Gastroesophageal sphincter (tissue), 3 donors: ENCODE data around the gene LEMD1.

Experiments
- POLR2A ChIP-seq, 2 donors: fragments of 450-650 bp; IDR thresholded peaks; one replicate each; pipeline ENCODE4 v1.6.1; 2017; ENCODE audit warnings: antibody characterized with exemption in 2 of 2, mild to moderate bottlenecking in 2 of 2, moderate library complexity in 1 of 2
- POLR2AphosphoS5 ChIP-seq: sonication (generic); formaldehyde crosslinking; IDR thresholded peaks from one replicate; pipeline ENCODE4 v1.6.1; 2017; ENCODE audit warnings: antibody characterized with exemption
- TF ChIP-seq, protein P1 (sequence below), 4 experiments: fragments of 200-600 bp in 2 of 4; fragments of 450-650 bp in 2 of 4; sonication (generic) in 1 of 4; IDR thresholded peaks; one replicate each; pipeline ENCODE4 v1.5.1; 2017 to 2019; ENCODE audit warnings: antibody characterized with exemption in 4 of 4, mild to moderate bottlenecking in 2 of 4, moderate library complexity in 2 of 4

- TF ChIP-seq, protein P1, sequence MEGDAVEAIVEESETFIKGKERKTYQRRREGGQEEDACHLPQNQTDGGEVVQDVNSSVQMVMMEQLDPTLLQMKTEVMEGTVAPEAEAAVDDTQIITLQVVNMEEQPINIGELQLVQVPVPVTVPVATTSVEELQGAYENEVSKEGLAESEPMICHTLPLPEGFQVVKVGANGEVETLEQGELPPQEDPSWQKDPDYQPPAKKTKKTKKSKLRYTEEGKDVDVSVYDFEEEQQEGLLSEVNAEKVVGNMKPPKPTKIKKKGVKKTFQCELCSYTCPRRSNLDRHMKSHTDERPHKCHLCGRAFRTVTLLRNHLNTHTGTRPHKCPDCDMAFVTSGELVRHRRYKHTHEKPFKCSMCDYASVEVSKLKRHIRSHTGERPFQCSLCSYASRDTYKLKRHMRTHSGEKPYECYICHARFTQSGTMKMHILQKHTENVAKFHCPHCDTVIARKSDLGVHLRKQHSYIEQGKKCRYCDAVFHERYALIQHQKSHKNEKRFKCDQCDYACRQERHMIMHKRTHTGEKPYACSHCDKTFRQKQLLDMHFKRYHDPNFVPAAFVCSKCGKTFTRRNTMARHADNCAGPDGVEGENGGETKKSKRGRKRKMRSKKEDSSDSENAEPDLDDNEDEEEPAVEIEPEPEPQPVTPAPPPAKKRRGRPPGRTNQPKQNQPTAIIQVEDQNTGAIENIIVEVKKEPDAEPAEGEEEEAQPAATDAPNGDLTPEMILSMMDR (IDR thresholded peaks at IDR 0.05): no peak
- TF ChIP-seq POLR2A (IDR thresholded peaks at IDR 0.05) (no peak), POLR2AphosphoS5 (no peak)
Measured at GRCh38 chr1:205454903-205455335, 33.1 kb upstream of the LEMD1 start.
